ENCODE measurements around the gene MLXIP. TPM values are rescaled to one million over a fixed set of nuclear protein-coding genes. Genes with fewer than 3 reads are reported as not detected.

Gene MLXIP
- total RNA-seq, 1 donor from 2014 or later: 33.7 TPM

- ATAC-seq (ENCODE audit: low read depth) (no peak), DNase-seq (no peak)
- no peaks in the 10 kb centered on the region for H3K9me3 Mint-ChIP-seq
- CTCF ChIA-PET: interaction anchor here (1.0 kb wide), 1 partner anchor 128 kb away, joined by 3 read pairs; the partner anchor contains the start of gene CFAP251
- H3K27me3 Mint-ChIP-seq: no peaks in the 10 kb centered on the region
- intact Hi-C loops (cut with micrococcal nuclease): no loop called here
- H3K36me3 Mint-ChIP-seq (ENCODE audit: low read depth): peaks cover 83% of the 10 kb centered on the region
- no peak overlapping the region for H3K27ac Mint-ChIP-seq
- H3K4me3 Mint-ChIP-seq: no peak overlapping the region
- TF ChIP-seq, protein P1, sequence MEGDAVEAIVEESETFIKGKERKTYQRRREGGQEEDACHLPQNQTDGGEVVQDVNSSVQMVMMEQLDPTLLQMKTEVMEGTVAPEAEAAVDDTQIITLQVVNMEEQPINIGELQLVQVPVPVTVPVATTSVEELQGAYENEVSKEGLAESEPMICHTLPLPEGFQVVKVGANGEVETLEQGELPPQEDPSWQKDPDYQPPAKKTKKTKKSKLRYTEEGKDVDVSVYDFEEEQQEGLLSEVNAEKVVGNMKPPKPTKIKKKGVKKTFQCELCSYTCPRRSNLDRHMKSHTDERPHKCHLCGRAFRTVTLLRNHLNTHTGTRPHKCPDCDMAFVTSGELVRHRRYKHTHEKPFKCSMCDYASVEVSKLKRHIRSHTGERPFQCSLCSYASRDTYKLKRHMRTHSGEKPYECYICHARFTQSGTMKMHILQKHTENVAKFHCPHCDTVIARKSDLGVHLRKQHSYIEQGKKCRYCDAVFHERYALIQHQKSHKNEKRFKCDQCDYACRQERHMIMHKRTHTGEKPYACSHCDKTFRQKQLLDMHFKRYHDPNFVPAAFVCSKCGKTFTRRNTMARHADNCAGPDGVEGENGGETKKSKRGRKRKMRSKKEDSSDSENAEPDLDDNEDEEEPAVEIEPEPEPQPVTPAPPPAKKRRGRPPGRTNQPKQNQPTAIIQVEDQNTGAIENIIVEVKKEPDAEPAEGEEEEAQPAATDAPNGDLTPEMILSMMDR (IDR thresholded peaks at IDR 0.05): no peak
- no peaks in the 10 kb centered on the region for H3K4me1 Mint-ChIP-seq
- POLR2A ChIA-PET: no interaction called here
Observed at GRCh38 chr12:122046145-122046544, 32.4 kb upstream of the MLXIP start.

GRCh38 chr12:122048151-122048550 lies 30.4 kb upstream of the MLXIP start:
- TF ChIP-seq, protein P1 (IDR thresholded peaks at IDR 0.05): no peak
- Mint-ChIP-seq H3K27me3 (no peaks in the 10 kb centered on the region), H3K4me1 (no peaks in the 10 kb centered on the region), H3K36me3 (ENCODE audit: low read depth) (peaks cover 72% of the 10 kb centered on the region), H3K4me3 (no peak overlapping the region), H3K27ac (no peak overlapping the region), H3K9me3 (no peaks in the 10 kb centered on the region)
- POLR2A ChIA-PET: no interaction called here
- ATAC-seq (ENCODE audit: low read depth): no peak
- CTCF ChIA-PET: interaction anchor here (1.0 kb wide), 1 partner anchor 75 kb away, joined by 4 read pairs; no protein-coding TSS in a partner anchor
- DNase-seq: no peak
- intact Hi-C loops (cut with micrococcal nuclease): no loop called here

- ATAC-seq (ENCODE audit: low read depth): no peak
- TF ChIP-seq, protein P1 (IDR thresholded peaks at IDR 0.05): no peak
- H3K9me3 Mint-ChIP-seq: no peaks in the 10 kb centered on the region
- no peaks in the 10 kb centered on the region for H3K27me3 Mint-ChIP-seq
- no peak overlapping the region for H3K4me3 Mint-ChIP-seq
- no peak for DNase-seq
- H3K4me1 Mint-ChIP-seq: peaks cover 4% of the 10 kb centered on the region
- POLR2A ChIA-PET: no interaction called here
- intact Hi-C loops (cut with micrococcal nuclease): no loop called here
- CTCF ChIA-PET: interaction anchor here (1.3 to 8.7 kb wide), 2 partner anchors 73 kb away, joined by 3 to 122 read pairs; no protein-coding TSS in a partner anchor
- peaks cover 71% of the 10 kb centered on the region for H3K36me3 Mint-ChIP-seq (ENCODE audit: low read depth)
- H3K27ac Mint-ChIP-seq: no peak overlapping the region
Observed at GRCh38 chr12:122049827-122050226, 28.7 kb upstream of the MLXIP start.

DNA sequence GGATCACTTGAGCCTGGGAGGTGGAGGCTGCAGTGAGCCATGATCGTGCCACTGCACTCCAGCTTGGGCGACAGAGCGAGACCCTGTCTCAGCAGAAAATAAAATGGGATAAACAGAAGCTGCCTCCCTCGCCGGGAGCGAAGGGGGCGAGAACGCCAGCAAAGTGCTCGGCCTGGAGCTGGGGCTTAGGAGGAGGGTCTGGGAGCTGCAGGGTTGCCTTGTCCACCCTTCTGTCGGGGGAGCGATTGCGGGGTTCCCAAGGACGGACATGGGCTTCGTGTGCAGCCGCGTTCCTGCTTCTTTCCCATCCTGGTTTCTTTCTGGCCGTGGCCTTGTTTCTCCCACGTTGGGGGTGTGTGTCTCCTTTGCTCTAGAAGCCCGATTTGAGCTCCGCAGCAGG lies 27.9 kb upstream of the MLXIP start:
- peaks cover 70% of the 10 kb centered on the region for H3K36me3 Mint-ChIP-seq (ENCODE audit: low read depth)
- H3K9me3 Mint-ChIP-seq: no peaks in the 10 kb centered on the region
- ATAC-seq (ENCODE audit: low read depth): no peak
- no peak overlapping the region for H3K4me3 Mint-ChIP-seq
- H3K27ac Mint-ChIP-seq: no peak overlapping the region
- intact Hi-C loops (cut with micrococcal nuclease): no loop called here
- ChIA-PET CTCF (interaction anchor here (8.7 kb wide), 1 partner anchor 72 kb away, joined by 122 read pairs; no protein-coding TSS in a partner anchor), POLR2A (no interaction called here)
- peaks cover 4% of the 10 kb centered on the region for H3K4me1 Mint-ChIP-seq
- TF ChIP-seq, protein P1 (IDR thresholded peaks at IDR 0.05): no peak
- H3K27me3 Mint-ChIP-seq: no peaks in the 10 kb centered on the region
- DNase-seq: no peak

GRCh38 chr12:122051231-122051876 lies 27.2 kb upstream of the MLXIP start:
- H3K9me3 Mint-ChIP-seq: no peaks in the 10 kb centered on the region
- ChIA-PET POLR2A (interaction anchor here (0.7 to 0.9 kb wide), 2 partner anchors 59 to 71 kb away, joined by 8 to 13 read pairs; no protein-coding TSS in a partner anchor), CTCF (interaction anchor here (8.7 kb wide), 1 partner anchor 72 kb away, joined by 122 read pairs; no protein-coding TSS in a partner anchor)
- H3K27ac Mint-ChIP-seq: no peak overlapping the region
- intact Hi-C loops (cut with micrococcal nuclease): no loop called here
- ATAC-seq (ENCODE audit: low read depth): no peak
- TF ChIP-seq, protein P1 (IDR thresholded peaks at IDR 0.05): no peak
- peaks cover 70% of the 10 kb centered on the region for H3K36me3 Mint-ChIP-seq (ENCODE audit: low read depth)
- no peak overlapping the region for H3K4me3 Mint-ChIP-seq
- no peak for DNase-seq
- H3K4me1 Mint-ChIP-seq: peaks cover 4% of the 10 kb centered on the region
- H3K27me3 Mint-ChIP-seq: no peaks in the 10 kb centered on the region

Data from activated B cell treated with CpG ODN at 0.5 μM for 24 hours (primary cell).